ENCODE measurements around the gene FASTK.

GRCh38 chr7:151074817-151075661 is 5.6 kb downstream of the FASTK start:
- TF ChIP-seq CTCF (optimal IDR thresholded peaks at IDR 0.05 in 1 of 3, IDR thresholded peaks at IDR 0.05 in 1 of 3, conservative IDR thresholded peaks at IDR 0.05 in 1 of 3; ENCODE audit: extremely low read depth in 1 of 3, insufficient read depth in 2 of 3, low read length in 3 of 3), result no peak
- no peak for TF ChIP-seq EZH2 (IDR thresholded peaks at IDR 0.05; ENCODE audit: low read length)

Data from keratinocyte (primary cell).